GM12801 (cell line): Measurements from ENCODE around the gene RMI1.

Experiments used
- TF ChIP-seq, protein P1 (sequence below): IDR thresholded peaks from one replicate; pipeline ENCODE4 v1.5.1; 2011; ENCODE audit warnings: control low read depth; ENCODE audit not compliant: insufficient read length; ENCODE audit errors: extremely low read depth

Gene RMI1

DNA sequence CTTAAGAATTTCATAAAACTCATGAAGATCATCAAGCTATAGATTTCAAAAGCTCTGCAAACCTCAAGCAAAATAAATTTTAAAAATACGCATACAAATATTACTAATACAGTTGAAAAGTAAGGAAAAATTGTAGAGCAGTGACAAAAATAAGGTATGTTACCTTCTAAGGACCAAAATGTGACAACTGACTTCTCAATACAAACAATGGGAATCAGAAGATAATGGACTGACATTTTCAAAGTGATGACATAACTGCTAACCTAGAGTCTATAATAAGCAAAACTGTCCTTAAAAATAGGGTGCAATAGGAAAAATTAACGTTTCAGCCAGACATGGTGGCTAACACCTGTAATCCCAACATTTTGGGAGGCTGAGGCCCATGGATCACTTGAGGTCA, 27.1 kb downstream of the RMI1 start:
- TF ChIP-seq, protein P1, sequence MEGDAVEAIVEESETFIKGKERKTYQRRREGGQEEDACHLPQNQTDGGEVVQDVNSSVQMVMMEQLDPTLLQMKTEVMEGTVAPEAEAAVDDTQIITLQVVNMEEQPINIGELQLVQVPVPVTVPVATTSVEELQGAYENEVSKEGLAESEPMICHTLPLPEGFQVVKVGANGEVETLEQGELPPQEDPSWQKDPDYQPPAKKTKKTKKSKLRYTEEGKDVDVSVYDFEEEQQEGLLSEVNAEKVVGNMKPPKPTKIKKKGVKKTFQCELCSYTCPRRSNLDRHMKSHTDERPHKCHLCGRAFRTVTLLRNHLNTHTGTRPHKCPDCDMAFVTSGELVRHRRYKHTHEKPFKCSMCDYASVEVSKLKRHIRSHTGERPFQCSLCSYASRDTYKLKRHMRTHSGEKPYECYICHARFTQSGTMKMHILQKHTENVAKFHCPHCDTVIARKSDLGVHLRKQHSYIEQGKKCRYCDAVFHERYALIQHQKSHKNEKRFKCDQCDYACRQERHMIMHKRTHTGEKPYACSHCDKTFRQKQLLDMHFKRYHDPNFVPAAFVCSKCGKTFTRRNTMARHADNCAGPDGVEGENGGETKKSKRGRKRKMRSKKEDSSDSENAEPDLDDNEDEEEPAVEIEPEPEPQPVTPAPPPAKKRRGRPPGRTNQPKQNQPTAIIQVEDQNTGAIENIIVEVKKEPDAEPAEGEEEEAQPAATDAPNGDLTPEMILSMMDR: no peak

DNA sequence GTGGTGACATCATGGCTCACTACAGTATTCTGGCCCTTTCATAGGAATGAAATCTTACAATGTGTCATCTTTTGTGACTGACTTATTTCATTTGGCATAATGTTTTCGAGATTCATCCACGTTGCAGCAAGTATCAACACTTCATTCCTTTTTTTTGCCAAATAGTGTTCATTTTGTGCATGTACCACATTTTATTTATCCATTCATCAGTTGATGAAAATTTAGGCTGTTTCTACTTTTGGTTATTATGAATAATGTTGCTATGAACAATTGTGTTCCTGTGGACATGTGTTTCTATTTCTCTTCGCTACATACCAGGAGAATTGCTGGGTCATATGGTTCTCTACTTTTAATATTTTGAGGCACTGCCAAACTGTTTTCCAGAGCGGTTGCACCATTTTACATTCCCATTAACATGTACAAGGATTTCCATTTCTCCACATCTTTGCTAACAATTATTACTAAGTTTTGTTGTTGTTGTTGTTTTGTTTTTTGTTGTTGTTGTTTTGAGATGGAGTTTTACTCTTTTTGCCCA, 43.5 kb downstream of the RMI1 start:
- TF ChIP-seq, protein P1: no peak

DNA sequence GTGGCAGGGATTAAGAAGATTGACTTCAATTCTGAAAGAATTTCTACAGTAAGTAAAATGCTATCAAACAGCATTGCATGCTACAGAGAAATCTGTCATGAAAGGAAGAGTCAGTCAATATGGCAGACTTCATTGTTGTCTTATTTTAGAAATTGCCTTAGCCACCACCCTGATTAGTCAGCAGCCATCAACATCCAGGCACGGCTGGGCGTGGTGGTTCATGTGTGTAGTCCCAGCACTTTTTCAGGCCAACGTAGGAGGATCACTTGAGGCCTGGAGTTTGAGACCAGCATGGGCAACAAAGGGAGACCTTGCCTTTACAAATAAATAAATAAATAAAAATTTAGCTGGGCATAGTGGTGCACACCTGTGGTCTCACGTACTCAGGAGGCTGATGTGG, 46.6 kb downstream of the RMI1 start:
- TF ChIP-seq, protein P1: no peak

DNA sequence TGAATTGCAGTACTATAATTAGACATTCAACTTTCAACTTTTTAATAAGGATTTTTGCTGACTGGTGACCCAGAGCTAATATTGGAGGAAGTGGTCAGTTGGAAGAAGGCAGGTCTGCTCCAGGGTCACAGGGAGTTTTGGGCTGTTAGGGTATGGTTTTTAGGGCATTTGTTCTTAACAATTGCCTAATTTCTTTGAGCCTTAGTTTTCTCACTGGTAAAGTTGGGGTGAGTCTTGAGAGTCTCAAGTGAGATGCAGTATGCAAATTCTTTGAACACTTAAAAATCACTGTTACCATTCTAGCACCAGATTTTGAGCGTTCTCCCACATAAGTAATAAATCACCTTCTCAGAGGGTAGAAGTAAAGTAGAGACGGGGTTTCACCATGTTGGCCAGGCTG, 50.9 kb downstream of the RMI1 start:
- TF ChIP-seq, protein P1: no peak

DNA sequence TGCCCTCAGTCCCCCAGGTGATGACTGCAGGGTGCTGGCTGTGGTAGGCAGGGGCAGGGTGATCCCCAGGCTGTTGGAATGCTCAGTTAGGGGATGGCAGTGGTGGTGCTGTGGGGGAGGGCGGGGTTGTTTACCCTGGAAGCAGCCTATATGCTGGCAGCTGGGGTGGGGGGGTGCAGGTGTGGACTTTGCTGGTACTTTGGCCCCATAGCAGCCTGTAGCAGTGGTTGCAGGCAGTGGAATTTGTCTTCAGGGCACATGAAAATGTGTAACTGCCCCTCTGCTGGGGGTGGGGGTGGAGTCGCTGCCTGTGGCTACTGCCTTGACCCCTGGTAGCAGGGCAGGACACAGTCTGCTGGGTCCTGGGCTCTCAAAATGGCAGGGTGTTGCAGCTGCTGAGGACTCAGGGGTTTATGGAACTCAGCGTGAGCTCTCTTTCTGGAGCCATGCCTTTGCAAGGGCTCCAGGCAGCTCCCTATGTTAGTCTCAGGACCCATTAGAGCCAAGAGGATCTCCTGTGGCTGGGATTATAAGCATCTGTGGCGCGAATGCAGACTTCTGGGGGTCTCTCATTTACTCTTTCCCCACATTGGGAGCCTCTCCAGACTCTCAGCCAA, 65.0 kb downstream of the RMI1 start:
- TF ChIP-seq, protein P1: no peak
